ENCODE measurements around the gene HS6ST2.

DNA sequence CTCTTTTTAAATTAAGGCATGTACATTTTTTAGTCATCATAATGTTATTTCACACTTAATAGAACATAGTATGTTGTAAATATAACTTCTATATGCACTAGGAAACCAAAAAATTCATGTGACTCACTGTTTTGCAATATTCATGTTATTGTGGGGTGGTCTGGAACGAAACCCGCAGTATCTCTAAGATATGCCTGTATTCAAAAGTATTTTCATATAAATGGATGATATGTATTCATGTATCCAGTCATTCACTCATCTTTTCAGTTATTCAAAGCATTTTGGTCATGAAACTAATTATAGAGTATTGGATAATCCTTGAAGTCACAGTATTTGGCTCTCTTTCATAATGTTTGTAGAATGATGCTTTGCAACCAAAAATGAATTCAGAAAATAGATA is 168.1 kb downstream of the HS6ST2 start:
- TF ChIP-seq, protein P1, sequence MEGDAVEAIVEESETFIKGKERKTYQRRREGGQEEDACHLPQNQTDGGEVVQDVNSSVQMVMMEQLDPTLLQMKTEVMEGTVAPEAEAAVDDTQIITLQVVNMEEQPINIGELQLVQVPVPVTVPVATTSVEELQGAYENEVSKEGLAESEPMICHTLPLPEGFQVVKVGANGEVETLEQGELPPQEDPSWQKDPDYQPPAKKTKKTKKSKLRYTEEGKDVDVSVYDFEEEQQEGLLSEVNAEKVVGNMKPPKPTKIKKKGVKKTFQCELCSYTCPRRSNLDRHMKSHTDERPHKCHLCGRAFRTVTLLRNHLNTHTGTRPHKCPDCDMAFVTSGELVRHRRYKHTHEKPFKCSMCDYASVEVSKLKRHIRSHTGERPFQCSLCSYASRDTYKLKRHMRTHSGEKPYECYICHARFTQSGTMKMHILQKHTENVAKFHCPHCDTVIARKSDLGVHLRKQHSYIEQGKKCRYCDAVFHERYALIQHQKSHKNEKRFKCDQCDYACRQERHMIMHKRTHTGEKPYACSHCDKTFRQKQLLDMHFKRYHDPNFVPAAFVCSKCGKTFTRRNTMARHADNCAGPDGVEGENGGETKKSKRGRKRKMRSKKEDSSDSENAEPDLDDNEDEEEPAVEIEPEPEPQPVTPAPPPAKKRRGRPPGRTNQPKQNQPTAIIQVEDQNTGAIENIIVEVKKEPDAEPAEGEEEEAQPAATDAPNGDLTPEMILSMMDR (conservative IDR thresholded peaks at IDR 0.05; ENCODE audit: low read length): no peak
- no peak for TF ChIP-seq EZH2phosphoT487 (IDR thresholded peaks at IDR 0.05; ENCODE audit: borderline replicate concordance, low read depth, low read length)
